Panc1 (cell line): Measurements from ENCODE around the gene MYPN. TPM values are rescaled to one million over a fixed set of nuclear protein-coding genes. Genes with fewer than 3 reads are reported as not detected.

Source experiments
- ATAC-seq: fragments of 200-7000 bp; cut with Tn5 transposase; 2 replicates; pipeline ENCODE4 v1.9.1; 2020; ENCODE audit warnings: mild to moderate bottlenecking, moderate library complexity
- BruUV-seq: library from RNA; stranded (reverse); fragments of 400-500 nt; replicated peaks from 2 replicates; lab custom pipeline; 2021; lab: Mats Ljungman, UMichigan
- CTCF ChIA-PET: fragments of 300-600 bp; sonication (Branson Sonifier 250); formaldehyde crosslinking; loops from one replicate; lab custom pipeline; 2022; ENCODE audit warnings: antibody characterized with exemption; lab: Charles Lee
- POLR2A ChIA-PET: fragments of 300-600 bp; sonication (Branson Sonifier 250); formaldehyde crosslinking; loops from one replicate; lab custom pipeline; 2022; ENCODE audit warnings: antibody characterized with exemption; lab: Charles Lee
- DNase-seq: peaks from one replicate; pipeline ENCODE4 v3.0.0-alpha.2; 2010; ENCODE audit warnings: low read depth, low spot score
- H3K27ac ChIP-seq: 2 replicates; pipeline ENCODE4 v1.5.1; 2011; ENCODE audit warnings: mild to moderate bottlenecking, low read length, inconsistent platforms
- H3K27me3 ChIP-seq: fragments of 200-500 bp; sonication (Bioruptor generic); 2 replicates; pipeline ENCODE4 v1.6.0; 2014; ENCODE audit warnings: low read length, inconsistent platforms; ENCODE audit not compliant: control insufficient read depth, insufficient read depth
- H3K36me3 ChIP-seq: fragments of 200-500 bp; sonication (Bioruptor generic); 2 replicates; pipeline ENCODE4 v1.5.1; 2014; ENCODE audit warnings: inconsistent platforms, mild to moderate bottlenecking, low read length, moderate library complexity; ENCODE audit not compliant: control insufficient read depth, insufficient read depth
- H3K4me1 ChIP-seq: 2 replicates; pipeline ENCODE4 v1.5.1; 2011; ENCODE audit warnings: inconsistent platforms, mild to moderate bottlenecking, low read length, moderate library complexity; ENCODE audit not compliant: control insufficient read depth, insufficient read depth
- H3K4me3 ChIP-seq, 2 experiments: 2 replicates each; pipeline ENCODE4 v1.5.1; 2011 to 2012; ENCODE audit warnings: low read depth in 2 of 2, low read length in 2 of 2, mild to moderate bottlenecking in 2 of 2, inconsistent platforms in 1 of 2, moderate library complexity in 1 of 2
- H3K9me3 ChIP-seq: fragments of 200-500 bp; sonication (Bioruptor generic); 2 replicates; pipeline ENCODE4 v1.5.1; 2014; ENCODE audit warnings: low read depth, mild to moderate bottlenecking, inconsistent platforms, low read length, moderate library complexity; ENCODE audit not compliant: control insufficient read depth, insufficient read depth
- CTCF ChIP-seq: fragments of 450-650 bp; IDR thresholded peaks from 2 replicates; pipeline ENCODE4 v1.5.1; 2017; ENCODE audit warnings: mild to moderate bottlenecking
- POLR2AphosphoS5 ChIP-seq: IDR thresholded peaks from 2 replicates; pipeline ENCODE4 v1.6.1; 2012; ENCODE audit warnings: mild to moderate bottlenecking, low read depth, low read length, moderate library complexity
- REST ChIP-seq, 2 experiments: IDR thresholded peaks; 2 replicates each; pipeline ENCODE4 v1.6.1; 2011 to 2012; ENCODE audit warnings: low read depth in 2 of 2, control low read depth in 1 of 2, low read length in 1 of 2, mild to moderate bottlenecking in 1 of 2, moderate library complexity in 1 of 2; ENCODE audit not compliant: insufficient read depth in 1 of 2
- SIN3A ChIP-seq: IDR thresholded peaks from 2 replicates; pipeline ENCODE4 v1.6.1; 2012; ENCODE audit warnings: low read depth, mild to moderate bottlenecking, low read length, moderate library complexity, borderline replicate concordance; ENCODE audit not compliant: insufficient read depth
- TCF7L2 ChIP-seq: IDR thresholded peaks from 2 replicates; pipeline ENCODE4 v1.6.1; 2011; ENCODE audit warnings: mild to moderate bottlenecking, low read depth, low read length, inconsistent platforms
- in situ Hi-C: cut with HindIII; loops from 2 replicates; pipeline ENCODE4 v1.10.0; 2016; ENCODE audit warnings: low sequenced_read_pairs, low pct_unique_long_range_greater_than_20kb
- intact Hi-C: fragments of 100-400 bp; cut with micrococcal nuclease; formaldehyde crosslinking; loops from one replicate; pipeline ENCODE4 v1.10.0; 2022; ENCODE audit not compliant: unreplicated experiment
- total RNA-seq: library from RNA; stranded (reverse); gene quantifications from one replicate; pipeline ENCODE4 v1.2.1, GENCODE V29; 2021; ENCODE audit not compliant: unreplicated experiment

The MYPN gene
- total RNA-seq, 1 experiment from 2014 or later: 39.1 TPM

GRCh38 chr10:68079434-68079833 is 29.9 kb upstream of the MYPN start:
- DNase-seq (no peak), ATAC-seq (no peak)
- CTCF ChIA-PET: no interaction called here
- POLR2A ChIA-PET: no interaction called here
- peaks cover 2% of the 10 kb centered on the region; the same call in 1 of the 2 replicates for H3K36me3 ChIP-seq
- no peak for TF ChIP-seq REST (IDR thresholded peaks at IDR 0.05; ENCODE audit: insufficient read depth in 1 of 2, low read depth in 2 of 2, low read length in 1 of 2)
- no peak for TF ChIP-seq TCF7L2
- no peak for TF ChIP-seq POLR2AphosphoS5
- no peak for TF ChIP-seq CTCF
- H3K27ac ChIP-seq: no peak overlapping the region
- no TSS peak for BruUV-seq
- H3K4me3 ChIP-seq: no peak overlapping the region
- intact Hi-C loops (no loop called here), in situ Hi-C loops (no loop called here)
- H3K27me3 ChIP-seq: no peaks in the 10 kb centered on the region
- H3K4me1 ChIP-seq: peaks cover 52% of the 10 kb centered on the region
- H3K9me3 ChIP-seq: no peaks in the 10 kb centered on the region

- Histone ChIP-seq H3K36me3 (no peaks in the 10 kb centered on the region), H3K27me3 (no peaks in the 10 kb centered on the region), H3K4me3 (no peak overlapping the region), H3K9me3 (no peaks in the 10 kb centered on the region), H3K4me1 (peaks cover 57% of the 10 kb centered on the region), H3K27ac (peak overlapping the region; percentile 100)
- no TSS peak for BruUV-seq
- ATAC-seq (no peak), DNase-seq (no peak)
- ChIA-PET CTCF (no interaction called here), POLR2A (no interaction called here)
- TF ChIP-seq REST (IDR thresholded peaks at IDR 0.05; ENCODE audit: insufficient read depth in 1 of 2, low read depth in 2 of 2, low read length in 1 of 2) (no peak), CTCF (no peak), TCF7L2 (no peak), SIN3A (no peak), POLR2AphosphoS5 (no peak)
- in situ Hi-C loops: no loop called here
- intact Hi-C loops: loop anchor here (10.0 kb wide), 1 partner anchor 224 kb away; no protein-coding TSS in a partner anchor
Measured at GRCh38 chr10:68080853-68081431, 28.3 kb upstream of the MYPN start.
